Immature natural killer cell (primary cell): ENCODE data around the gene NLRC3. TPM values are rescaled to one million over a fixed set of nuclear protein-coding genes. Genes with fewer than 3 reads are reported as not detected.

ENCODE experiments used
- DNase-seq, 3 donors: peaks; one replicate each; pipeline ENCODE4 v3.0.0; 2022; ENCODE audit warnings: mixed read lengths in 1 of 3
- H3K27ac Mint-ChIP-seq, 6 donors: one replicate each; pipeline ENCODE4 v1.8.0; 2020; ENCODE audit warnings: mixed read lengths in 6 of 6, mild to moderate bottlenecking in 5 of 6, inconsistent platforms in 4 of 6, moderate library complexity in 3 of 6
- H3K27me3 Mint-ChIP-seq, 3 donors: one replicate each; pipeline ENCODE4 v1.8.0; 2020 to 2021; ENCODE audit warnings: low read depth in 3 of 3, mild to moderate bottlenecking in 3 of 3, mixed read lengths in 3 of 3, moderate library complexity in 3 of 3, inconsistent platforms in 1 of 3
- H3K36me3 Mint-ChIP-seq, 3 donors: one replicate each; pipeline ENCODE4 v1.8.0; 2020; ENCODE audit warnings: mixed read lengths in 3 of 3, inconsistent platforms in 2 of 3, mild to moderate bottlenecking in 2 of 3
- H3K4me1 Mint-ChIP-seq, 2 donors: one replicate each; pipeline ENCODE4 v1.8.0; 2020; ENCODE audit warnings: inconsistent platforms in 2 of 2, mild to moderate bottlenecking in 2 of 2, mixed read lengths in 2 of 2, moderate library complexity in 1 of 2
- H3K4me3 Mint-ChIP-seq, 5 donors: one replicate each; pipeline ENCODE4 v1.8.0; 2020; ENCODE audit warnings: mild to moderate bottlenecking in 5 of 5, mixed read lengths in 5 of 5, inconsistent platforms in 3 of 5, moderate library complexity in 3 of 5
- H3K9me3 Mint-ChIP-seq, 6 donors: one replicate each; pipeline ENCODE4 v1.8.0; 2020; ENCODE audit warnings: mild to moderate bottlenecking in 6 of 6, mixed read lengths in 6 of 6, inconsistent platforms in 4 of 6, moderate library complexity in 3 of 6
- polyA plus RNA-seq, 3 donors: library from polyadenylated mRNA; unstranded; fragments of 300-500 nt; fragmentation: Illumina TruSeq; gene quantifications; one replicate each; pipeline ENCODE4 v1.2.3, GENCODE V29; 2021

Gene NLRC3
- polyA plus RNA-seq, 3 donors from 2014 or later: 18.3 to 68.0 (median 24.9) TPM

DNA sequence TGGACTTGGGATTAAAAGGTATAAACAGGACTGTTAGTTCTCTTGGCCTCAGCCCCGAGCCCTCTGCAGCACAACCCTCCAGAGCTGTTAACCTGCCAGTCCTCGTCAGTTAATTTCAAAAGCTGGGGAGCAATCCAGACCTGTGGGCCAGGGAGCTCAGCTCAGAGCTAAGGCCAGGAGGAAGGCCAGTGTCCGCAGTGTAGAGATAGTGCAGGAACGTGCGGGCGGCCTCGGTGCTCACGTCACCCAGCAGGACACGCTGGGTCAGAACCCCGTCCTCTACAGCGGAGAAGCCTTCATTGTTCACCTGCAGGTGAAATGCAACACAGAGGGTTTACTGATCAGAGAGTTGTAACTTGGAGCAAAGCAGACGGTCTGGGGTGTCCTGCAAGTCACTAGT is 15.4 kb upstream of the NLRC3 start:
- peaks cover 0 to 9% of the 10 kb centered on the region in 2 donors for H3K4me1 Mint-ChIP-seq
- H3K27ac Mint-ChIP-seq: no peak overlapping the region
- H3K4me3 Mint-ChIP-seq: no peak overlapping the region

DNA sequence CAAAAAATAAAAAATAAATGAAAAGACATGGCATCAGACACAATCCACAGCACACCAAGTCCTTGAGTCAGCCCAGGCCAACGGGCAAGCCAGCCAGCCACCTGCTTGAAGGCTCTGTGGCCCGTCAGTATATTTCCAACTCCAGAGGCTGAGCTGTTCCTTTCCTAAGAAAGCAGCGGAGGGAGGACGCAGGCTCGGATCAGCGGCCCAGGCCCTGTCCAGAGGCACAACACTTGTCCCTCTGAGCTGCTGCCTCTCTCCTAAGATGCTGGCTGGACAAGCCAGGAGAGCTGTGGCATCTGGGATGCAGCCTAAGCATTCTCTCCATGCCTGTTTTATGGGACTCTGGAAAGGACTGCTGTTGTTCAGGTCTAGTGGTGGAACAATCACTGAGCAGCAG is 14.8 kb upstream of the NLRC3 start:
- peaks cover 0 to 3% (median 0%) of the 10 kb centered on the region in 3 donors for H3K27me3 Mint-ChIP-seq
- H3K27ac Mint-ChIP-seq: no peak overlapping the region
- peaks cover 0 to 9% of the 10 kb centered on the region in 2 donors for H3K4me1 Mint-ChIP-seq
- H3K36me3 Mint-ChIP-seq: peaks cover 15 to 33% (median 25%) of the 10 kb centered on the region in 3 donors
- DNase-seq: no peak
- no peak overlapping the region for H3K4me3 Mint-ChIP-seq
- no peaks in the 10 kb centered on the region for H3K9me3 Mint-ChIP-seq

More for the DNA sequence above, 15.4 kb upstream of the NLRC3 start:
- Mint-ChIP-seq H3K36me3 (peaks cover 15 to 33% (median 28%) of the 10 kb centered on the region in 3 donors), H3K27me3 (peaks cover 0 to 3% (median 2%) of the 10 kb centered on the region in 3 donors), H3K9me3 (no peaks in the 10 kb centered on the region)
- DNase-seq: no peak

DNA sequence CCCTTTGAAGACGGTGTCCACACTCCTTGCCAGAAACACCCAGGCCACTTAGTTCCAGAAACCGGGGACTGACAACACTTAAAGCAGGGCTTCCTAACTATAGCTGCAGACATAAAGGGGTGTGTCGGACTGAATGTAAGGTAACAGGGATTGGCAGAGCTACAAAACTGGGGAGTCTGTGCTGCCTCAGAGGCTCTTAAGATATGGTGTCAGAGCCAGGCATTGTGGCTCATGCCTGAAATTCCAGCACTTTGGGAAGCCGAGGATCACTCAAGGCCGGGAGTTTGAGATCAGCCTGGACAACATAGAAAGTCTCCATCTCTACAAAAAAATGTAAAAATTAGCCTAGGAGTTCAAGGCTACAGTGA is 14.2 kb upstream of the NLRC3 start:
- Mint-ChIP-seq H3K36me3 (peaks cover 15 to 33% (median 25%) of the 10 kb centered on the region in 3 donors), H3K4me3 (no peak overlapping the region), H3K4me1 (peaks cover 0 to 9% of the 10 kb centered on the region in 2 donors), H3K27ac (no peak overlapping the region), H3K27me3 (peaks cover 0 to 1% (median 0%) of the 10 kb centered on the region in 3 donors), H3K9me3 (no peaks in the 10 kb centered on the region)
- DNase-seq: no peak

DNA sequence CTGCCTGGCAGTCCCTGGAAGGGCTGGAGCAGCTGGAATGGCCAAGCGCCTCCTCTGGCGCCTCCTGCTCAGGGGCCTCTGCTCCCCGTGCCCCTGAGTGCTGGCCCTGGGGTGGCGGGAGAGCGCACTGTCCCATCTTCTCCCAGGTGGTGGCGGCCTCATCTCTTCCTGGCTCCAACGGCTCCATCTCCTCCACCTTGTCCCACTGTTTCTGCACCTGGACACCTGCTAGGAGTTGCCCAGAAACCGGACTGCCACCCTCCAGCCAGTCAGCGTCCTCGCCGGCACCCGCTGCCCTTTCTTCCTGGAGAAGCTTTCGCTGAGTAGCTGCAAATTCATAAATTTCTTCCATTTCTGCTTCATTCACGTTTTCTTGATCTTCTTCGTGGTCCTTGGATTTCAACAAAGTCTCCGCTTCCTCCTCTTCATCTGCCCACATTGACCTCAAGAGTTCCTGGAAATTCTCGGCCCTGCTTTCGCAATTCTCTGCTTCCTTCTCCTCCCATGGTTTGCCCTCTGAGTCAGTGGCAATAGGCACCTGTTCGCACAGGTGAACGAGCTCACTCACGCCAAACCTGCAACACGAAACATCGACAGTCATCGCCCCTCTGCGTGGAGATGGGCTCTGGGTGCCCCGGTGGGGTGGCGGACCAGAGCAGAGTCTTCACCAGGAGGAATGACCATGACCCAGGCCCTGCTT is 13.7 kb upstream of the NLRC3 start:
- DNase-seq: no peak
- no peaks in the 10 kb centered on the region for H3K9me3 Mint-ChIP-seq
- no peak overlapping the region for H3K4me3 Mint-ChIP-seq
- no peak overlapping the region for H3K27ac Mint-ChIP-seq
- peaks cover 15 to 33% (median 25%) of the 10 kb centered on the region in 3 donors for H3K36me3 Mint-ChIP-seq
- peaks cover 3 to 12% of the 10 kb centered on the region in 2 donors for H3K4me1 Mint-ChIP-seq
- peaks cover 0 to 1% (median 0%) of the 10 kb centered on the region in 3 donors for H3K27me3 Mint-ChIP-seq

DNA sequence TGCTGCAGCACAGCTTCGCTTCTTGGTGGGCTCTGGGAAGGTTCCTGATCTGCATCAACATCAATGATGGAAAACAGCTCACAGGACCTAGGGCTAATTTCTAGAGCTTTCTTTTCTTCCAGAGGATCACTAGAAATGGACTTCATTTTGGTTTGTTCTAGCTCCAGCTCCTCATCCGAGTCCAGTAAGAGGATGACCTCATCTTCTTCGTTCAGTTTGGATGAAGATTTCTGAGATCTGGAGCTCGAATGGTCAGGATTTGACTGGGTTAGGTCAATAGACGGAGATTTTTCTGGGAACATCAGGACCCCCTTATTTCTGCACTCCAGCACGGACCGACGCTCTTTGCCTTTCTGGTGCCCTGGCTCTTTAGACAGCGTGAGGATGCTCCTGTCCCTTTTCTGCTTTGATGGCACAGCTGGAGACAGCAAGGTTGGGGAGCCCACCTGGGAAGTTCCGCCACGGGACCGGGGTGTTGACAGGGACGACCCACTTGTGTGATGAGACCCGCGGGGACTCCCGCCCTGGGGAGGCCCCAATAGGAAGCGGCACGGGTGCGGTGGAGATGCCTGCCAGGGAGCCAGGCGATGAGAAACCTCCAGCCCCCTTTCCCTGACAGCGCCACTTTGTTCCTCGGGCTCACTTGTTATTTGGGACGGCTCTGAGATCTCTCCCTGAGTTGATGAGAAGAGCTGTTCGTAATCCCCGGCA is 12.9 kb upstream of the NLRC3 start:
- DNase-seq: no peak
- Mint-ChIP-seq H3K27ac (no peak overlapping the region), H3K36me3 (peaks cover 12 to 29% (median 25%) of the 10 kb centered on the region in 3 donors), H3K9me3 (no peaks in the 10 kb centered on the region), H3K4me1 (peaks cover 10 to 12% of the 10 kb centered on the region in 2 donors), H3K4me3 (no peak overlapping the region), H3K27me3 (peaks cover 0 to 5% (median 0%) of the 10 kb centered on the region in 3 donors)

DNA sequence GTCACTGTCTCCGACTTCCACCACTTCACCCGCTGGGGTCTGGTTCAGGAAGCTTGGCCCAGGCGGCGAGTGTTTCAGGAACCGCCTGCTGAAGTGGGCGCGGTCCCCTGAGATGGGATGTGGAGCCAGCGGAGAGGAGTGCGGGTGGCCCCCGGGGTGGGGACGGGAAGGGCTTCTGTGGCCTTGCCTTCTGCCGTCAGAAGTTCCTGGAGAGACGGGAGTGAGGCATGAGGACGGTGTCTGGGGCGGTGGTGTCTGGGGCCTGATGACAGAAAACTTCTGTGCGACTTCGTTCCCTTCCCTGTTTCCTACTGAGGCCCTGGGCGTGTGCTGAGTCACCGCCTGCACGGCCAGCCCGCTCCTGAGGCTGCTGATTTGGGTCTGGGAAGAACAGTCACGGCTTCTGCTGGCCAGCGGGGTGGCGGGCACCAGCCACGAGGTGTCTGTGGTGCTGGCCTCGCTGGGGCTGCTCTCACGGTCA is 12.3 kb upstream of the NLRC3 start:
- Mint-ChIP-seq H3K27ac (no peak overlapping the region), H3K9me3 (no peaks in the 10 kb centered on the region), H3K36me3 (peaks cover 12 to 29% (median 25%) of the 10 kb centered on the region in 3 donors), H3K27me3 (peaks cover 0 to 5% (median 3%) of the 10 kb centered on the region in 3 donors), H3K4me3 (no peak overlapping the region), H3K4me1 (peaks cover 17 to 18% of the 10 kb centered on the region in 2 donors)
- no peak for DNase-seq

DNA sequence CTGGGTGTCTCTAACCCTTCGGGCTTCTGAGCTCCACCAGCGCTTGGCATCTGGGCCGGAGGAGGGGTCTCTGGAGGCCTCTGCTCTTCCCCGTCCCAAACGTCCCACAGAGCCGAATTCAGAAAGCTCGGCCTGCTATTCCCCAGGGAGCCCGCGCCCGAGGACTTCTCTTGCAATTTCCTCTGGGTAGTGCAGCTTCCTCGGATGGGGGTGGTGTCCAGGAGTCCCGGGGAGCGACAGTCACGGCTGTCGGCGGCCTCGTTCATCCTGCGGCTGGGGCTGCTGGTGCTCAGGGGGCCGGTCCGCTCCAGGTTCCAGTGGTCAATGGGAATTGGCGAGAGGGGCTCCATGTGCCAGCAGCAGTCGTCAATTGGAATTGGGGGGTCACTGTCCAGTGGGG is 11.8 kb upstream of the NLRC3 start:
- Mint-ChIP-seq H3K4me1 (peaks cover 19% of the 10 kb centered on the region in 2 donors), H3K27me3 (peaks cover 0 to 4% (median 4%) of the 10 kb centered on the region in 3 donors), H3K27ac (no peak overlapping the region), H3K4me3 (no peak overlapping the region), H3K9me3 (no peaks in the 10 kb centered on the region), H3K36me3 (peaks cover 12 to 29% (median 25%) of the 10 kb centered on the region in 3 donors)
- DNase-seq: no peak

DNA sequence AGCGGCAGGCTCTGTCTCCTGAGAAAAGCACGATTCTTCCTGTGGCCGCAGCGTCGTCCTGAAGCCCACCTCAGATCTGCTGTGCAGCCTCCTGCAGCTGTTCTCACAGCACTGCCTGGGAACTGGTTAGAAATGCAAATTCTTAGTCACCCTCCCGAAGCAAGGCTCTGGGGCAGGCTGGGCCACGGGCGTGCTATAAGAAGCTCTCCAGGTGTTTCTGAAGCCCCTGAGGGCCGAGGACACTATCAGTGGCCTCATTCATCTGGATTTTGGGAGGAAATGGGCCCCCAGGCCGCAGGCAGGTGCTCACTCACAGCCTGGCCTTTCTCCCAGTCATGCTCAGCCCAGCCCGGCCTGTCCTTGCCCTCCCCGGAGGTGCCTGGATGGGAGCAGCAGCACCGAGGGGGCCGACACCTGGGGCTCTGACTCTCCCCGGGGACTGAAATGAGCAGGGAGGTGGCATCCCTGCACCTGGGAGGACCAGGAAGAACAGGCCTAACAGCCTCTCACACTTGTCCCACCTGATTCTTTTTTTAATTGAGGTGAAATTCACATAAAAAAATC is 10.4 kb upstream of the NLRC3 start:
- Mint-ChIP-seq H3K9me3 (no peaks in the 10 kb centered on the region), H3K36me3 (peaks cover 12 to 29% (median 25%) of the 10 kb centered on the region in 3 donors), H3K27me3 (peaks cover 0 to 4% (median 4%) of the 10 kb centered on the region in 3 donors), H3K4me1 (peaks cover 19 to 23% of the 10 kb centered on the region in 2 donors), H3K27ac (no peak overlapping the region), H3K4me3 (no peak overlapping the region)
- no peak for DNase-seq

DNA sequence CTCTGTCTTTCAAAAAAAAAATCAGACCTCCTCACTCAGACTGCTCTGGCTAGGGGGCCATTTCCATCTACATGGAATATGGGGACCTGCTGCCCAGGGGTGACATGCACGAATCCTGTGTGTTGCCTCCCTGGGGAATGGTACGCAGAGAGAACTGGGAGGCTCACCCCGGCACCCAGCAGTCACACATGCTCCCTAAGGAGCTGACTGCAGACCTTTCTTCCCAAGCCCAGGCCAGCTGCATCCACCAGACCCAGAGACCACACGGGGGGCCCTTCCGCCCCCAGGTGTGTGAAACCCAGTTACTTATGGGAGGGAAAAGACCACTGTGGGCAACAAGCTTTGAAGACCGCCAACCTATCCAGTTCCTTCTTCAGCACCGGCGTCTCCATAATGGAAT is 7.2 kb upstream of the NLRC3 start:
- Mint-ChIP-seq H3K27ac (peak overlapping the region in 2 of 6 donors; percentile 20 to 46), H3K27me3 (peaks cover 0 to 7% (median 4%) of the 10 kb centered on the region in 3 donors), H3K4me3 (no peak overlapping the region), H3K36me3 (peaks cover 0 to 8% (median 8%) of the 10 kb centered on the region in 3 donors), H3K4me1 (peaks cover 31 to 40% of the 10 kb centered on the region in 2 donors), H3K9me3 (no peaks in the 10 kb centered on the region)
- DNase-seq: no peak

DNA sequence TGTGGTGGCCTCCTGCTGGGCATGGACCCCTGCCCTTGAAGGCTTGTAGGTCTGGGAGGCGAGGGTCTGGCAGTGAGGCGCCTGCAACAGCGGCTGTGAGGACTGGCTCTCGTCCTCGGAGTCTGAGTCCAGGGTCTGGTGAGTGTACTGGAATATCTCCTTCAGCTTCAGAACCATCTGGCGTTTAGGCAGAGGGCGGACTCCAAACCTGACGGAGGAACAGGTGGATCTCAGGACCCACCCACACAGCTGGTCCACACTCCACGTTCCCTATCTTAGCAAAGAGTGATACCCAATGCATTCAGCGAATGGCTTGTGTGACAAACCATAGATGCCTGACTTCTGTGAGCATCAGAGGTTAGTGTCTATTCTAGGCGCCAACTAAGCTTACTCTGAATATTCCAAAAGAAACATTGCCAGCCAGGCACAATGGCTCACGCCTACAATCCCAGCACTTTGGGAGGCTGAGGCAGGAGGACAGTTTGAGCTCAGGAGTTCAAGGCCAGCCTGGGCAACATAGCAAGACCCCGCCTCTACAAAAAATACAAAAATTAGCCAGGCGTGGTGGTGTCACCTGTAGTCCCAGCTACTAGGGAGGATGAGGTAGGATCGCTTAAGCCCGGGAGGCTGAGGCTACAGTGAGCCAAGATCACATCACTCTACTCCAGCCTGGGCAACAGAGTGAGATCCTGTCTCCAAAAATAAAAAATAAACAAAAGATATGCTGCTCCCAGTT is 6.3 kb upstream of the NLRC3 start:
- Mint-ChIP-seq H3K4me3 (no peak overlapping the region), H3K36me3 (peaks cover 0 to 6% (median 5%) of the 10 kb centered on the region in 3 donors)

DNA sequence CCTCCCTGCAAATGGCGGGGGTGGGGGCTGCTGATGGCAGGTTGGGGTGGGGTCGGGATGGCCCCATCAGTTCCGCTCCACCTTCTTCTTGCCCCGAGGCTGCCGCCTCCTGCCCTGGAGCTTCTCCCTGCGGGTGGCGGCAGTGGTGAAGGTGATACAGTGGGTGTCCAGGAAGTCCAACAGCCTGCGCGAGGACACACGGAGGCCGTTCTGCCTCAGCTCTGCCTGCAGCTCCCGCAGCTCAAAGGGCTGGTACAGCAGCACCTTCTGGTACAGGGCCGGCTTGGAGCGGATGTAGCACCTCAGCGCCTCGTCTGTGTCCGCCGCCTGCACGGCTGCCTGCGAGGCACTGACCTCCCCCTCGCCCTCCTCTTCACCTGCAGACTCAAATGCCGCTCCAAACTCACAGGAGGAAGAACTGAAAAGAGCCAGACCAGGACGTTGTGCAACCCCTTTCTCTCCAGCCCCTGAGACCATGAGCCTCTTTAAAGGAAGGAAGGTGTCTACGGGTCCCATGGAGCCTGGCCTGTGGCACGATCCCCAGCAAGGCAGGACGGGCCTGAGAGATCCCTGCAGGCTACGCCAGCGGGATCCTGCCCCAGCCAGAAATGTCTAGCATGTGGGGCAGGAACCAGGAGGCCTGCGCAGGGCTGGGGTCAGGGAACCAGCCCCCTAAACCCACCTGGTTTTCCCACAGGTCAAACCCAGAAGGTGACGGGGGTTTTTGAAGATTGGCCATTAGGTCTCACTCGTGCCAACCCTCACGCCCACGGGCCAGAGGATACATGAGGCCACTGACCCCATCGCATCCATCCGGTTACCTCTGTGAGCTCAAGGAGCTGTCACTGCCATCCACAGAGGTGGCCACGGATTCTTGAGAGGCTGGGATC is 5.3 kb upstream of the NLRC3 start:
- Mint-ChIP-seq H3K36me3 (no peaks in the 10 kb centered on the region), H3K9me3 (no peaks in the 10 kb centered on the region), H3K27ac (peak overlapping the region in 2 of 6 donors; percentile 34 to 72), H3K4me1 (peaks cover 48 to 57% of the 10 kb centered on the region in 2 donors), H3K4me3 (no peak overlapping the region), H3K27me3 (peaks cover 0 to 16% (median 8%) of the 10 kb centered on the region in 3 donors)
- no peak for DNase-seq

More for the DNA sequence above, 6.3 kb upstream of the NLRC3 start:
- Mint-ChIP-seq H3K27me3 (peaks cover 0 to 11% (median 4%) of the 10 kb centered on the region in 3 donors), H3K4me1 (peaks cover 41 to 49% of the 10 kb centered on the region in 2 donors), H3K9me3 (no peaks in the 10 kb centered on the region), H3K27ac (peak overlapping the region in 2 of 6 donors; percentile 50 to 57)
- no peak for DNase-seq

DNA sequence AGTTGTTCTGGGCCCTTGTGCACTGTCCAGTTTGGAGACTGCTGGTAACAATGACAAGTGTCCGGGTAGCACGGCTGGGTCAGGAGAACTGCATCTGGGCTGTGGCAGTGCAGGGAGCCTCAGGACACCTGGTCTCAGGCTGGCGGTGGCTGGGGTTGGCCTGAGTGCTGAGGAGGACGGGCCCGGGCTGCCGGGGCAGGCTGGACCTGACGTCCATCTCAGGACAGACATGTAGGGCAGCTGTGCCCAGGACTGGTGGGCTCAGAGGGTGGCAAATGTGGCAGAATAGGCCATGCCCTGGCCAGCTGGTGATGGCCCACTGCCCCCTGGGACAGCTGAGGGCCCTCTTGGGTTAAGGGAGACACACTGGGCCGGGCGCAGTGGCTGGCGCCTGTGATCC is 4.2 kb upstream of the NLRC3 start:
- peaks cover 0 to 4% (median 0%) of the 10 kb centered on the region in 3 donors for H3K36me3 Mint-ChIP-seq
- H3K9me3 Mint-ChIP-seq: no peaks in the 10 kb centered on the region
- DNase-seq: no peak
- H3K4me1 Mint-ChIP-seq: peaks cover 54 to 65% of the 10 kb centered on the region in 2 donors
- no peak overlapping the region for H3K4me3 Mint-ChIP-seq
- peak overlapping the region in 1 of 6 donors; percentile 35 for H3K27ac Mint-ChIP-seq
- H3K27me3 Mint-ChIP-seq: peaks cover 0 to 19% (median 11%) of the 10 kb centered on the region in 3 donors
